Kidney epithelial cell (primary cell): ENCODE results near the gene CTAG2. TPM values are rescaled to one million over a fixed set of nuclear protein-coding genes. Genes with fewer than 3 reads are reported as not detected.

ENCODE experiments used
- DNase-seq: peaks from one replicate; pipeline ENCODE4 v3.0.0-alpha.2; 2010; ENCODE audit warnings: low read depth
- H3K27me3 ChIP-seq: 2 replicates; pipeline ENCODE4 v1.6.0; 2011; ENCODE audit warnings: low read length; ENCODE audit not compliant: control insufficient read depth, insufficient read depth
- H3K36me3 ChIP-seq: 2 replicates; pipeline ENCODE4 v1.5.1; 2011; ENCODE audit warnings: low read length; ENCODE audit not compliant: control insufficient read depth, insufficient read depth
- H3K4me3 ChIP-seq: 2 replicates; pipeline ENCODE4 v1.5.1; 2011; ENCODE audit warnings: low read depth, mild to moderate bottlenecking, control low read depth, low read length
- total RNA-seq: library from RNA; depleted of rRNA; stranded (reverse); fragments of >200 nt; gene quantifications from 2 replicates; pipeline ENCODE4 v1.2.3, GENCODE V29; 2015
- TF ChIP-seq, protein P1 (sequence below): IDR thresholded peaks from 2 replicates; pipeline ENCODE4 v1.5.1; 2011; ENCODE audit warnings: mild to moderate bottlenecking, moderate library complexity, low read length, control low read depth, inconsistent platforms; ENCODE audit not compliant: insufficient read depth, poor library complexity, severe bottlenecking

CTAG2 gene
- total RNA-seq, 1 donor from 2014 or later, result not detected

GRCh38 chrX:154655786-154656185 lies 2.4 kb upstream of the CTAG2 start:
- Histone ChIP-seq H3K4me3 (no peak overlapping the region), H3K27me3 (no peaks in the 10 kb centered on the region), H3K36me3 (no peaks in the 10 kb centered on the region)
- DNase-seq, result no peak
- TF ChIP-seq, protein P1, sequence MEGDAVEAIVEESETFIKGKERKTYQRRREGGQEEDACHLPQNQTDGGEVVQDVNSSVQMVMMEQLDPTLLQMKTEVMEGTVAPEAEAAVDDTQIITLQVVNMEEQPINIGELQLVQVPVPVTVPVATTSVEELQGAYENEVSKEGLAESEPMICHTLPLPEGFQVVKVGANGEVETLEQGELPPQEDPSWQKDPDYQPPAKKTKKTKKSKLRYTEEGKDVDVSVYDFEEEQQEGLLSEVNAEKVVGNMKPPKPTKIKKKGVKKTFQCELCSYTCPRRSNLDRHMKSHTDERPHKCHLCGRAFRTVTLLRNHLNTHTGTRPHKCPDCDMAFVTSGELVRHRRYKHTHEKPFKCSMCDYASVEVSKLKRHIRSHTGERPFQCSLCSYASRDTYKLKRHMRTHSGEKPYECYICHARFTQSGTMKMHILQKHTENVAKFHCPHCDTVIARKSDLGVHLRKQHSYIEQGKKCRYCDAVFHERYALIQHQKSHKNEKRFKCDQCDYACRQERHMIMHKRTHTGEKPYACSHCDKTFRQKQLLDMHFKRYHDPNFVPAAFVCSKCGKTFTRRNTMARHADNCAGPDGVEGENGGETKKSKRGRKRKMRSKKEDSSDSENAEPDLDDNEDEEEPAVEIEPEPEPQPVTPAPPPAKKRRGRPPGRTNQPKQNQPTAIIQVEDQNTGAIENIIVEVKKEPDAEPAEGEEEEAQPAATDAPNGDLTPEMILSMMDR, result no peak

- TF ChIP-seq, protein P1, result no peak
- Histone ChIP-seq H3K4me3 (no peak overlapping the region), H3K36me3 (no peaks in the 10 kb centered on the region), H3K27me3 (no peaks in the 10 kb centered on the region)
- no peak for DNase-seq
Observed at GRCh38 chrX:154655346-154655745, 2.0 kb upstream of the CTAG2 start.

- no peak for DNase-seq
- Histone ChIP-seq H3K27me3 (no peaks in the 10 kb centered on the region), H3K4me3 (no peak overlapping the region), H3K36me3 (no peaks in the 10 kb centered on the region)
- TF ChIP-seq, protein P1, result no peak
Observed at GRCh38 chrX:154654925-154655324, 1.5 kb upstream of the CTAG2 start.

GRCh38 chrX:154654372-154654771 lies 993 bp upstream of the CTAG2 start:
- no peak for DNase-seq
- Histone ChIP-seq H3K36me3 (no peaks in the 10 kb centered on the region), H3K27me3 (no peaks in the 10 kb centered on the region), H3K4me3 (no peak overlapping the region)
- TF ChIP-seq, protein P1, result no peak

- no peak for DNase-seq
Observed at GRCh38 chrX:154653048-154653401, 354 bp downstream of the CTAG2 start.

More at GRCh38 chrX:154653048-154653401, 354 bp downstream of the CTAG2 start:
- Histone ChIP-seq H3K27me3 (no peaks in the 10 kb centered on the region), H3K36me3 (no peaks in the 10 kb centered on the region), H3K4me3 (no peak overlapping the region)
- TF ChIP-seq, protein P1, result no peak
